Vagina (tissue), 2 donors: ENCODE data around the gene CMIP. TPM values are rescaled to one million over a fixed set of nuclear protein-coding genes. Genes with fewer than 3 reads are reported as not detected.

Experiments
- DNase-seq, 2 donors: peaks; one replicate each; pipeline ENCODE4 v3.0.0-alpha.2; 2017; ENCODE audit errors: extremely low spot score in 2 of 2
- H3K27ac ChIP-seq: fragments of 200-600 bp; sonication (generic); one replicate; pipeline ENCODE4 v1.5.1; 2019
- H3K27me3 ChIP-seq: fragments of 200-600 bp; sonication (generic); one replicate; pipeline ENCODE4 v1.5.1; 2019
- H3K36me3 ChIP-seq, 2 donors: fragments of 200-600 bp; sonication (generic); one replicate each; pipeline ENCODE4 v1.5.1; 2017 to 2019
- H3K4me1 ChIP-seq: fragments of 200-600 bp; sonication (generic); one replicate; pipeline ENCODE4 v1.5.1; 2019
- H3K4me3 ChIP-seq, 2 donors: fragments of 200-600 bp; sonication (generic); 1 replicate in 1 of 2; 2 replicates in 1 of 2; pipeline ENCODE4 v1.5.1; 2016 to 2019
- H3K9me3 ChIP-seq: fragments of 200-600 bp; sonication (generic); one replicate; pipeline ENCODE4 v1.5.1; 2019
- POLR2A ChIP-seq, 2 donors: fragments of 450-650 bp; IDR thresholded peaks; one replicate each; pipeline ENCODE4 v1.6.1; 2017; ENCODE audit warnings: antibody characterized with exemption in 2 of 2, mild to moderate bottlenecking in 2 of 2, moderate library complexity in 2 of 2
- POLR2AphosphoS5 ChIP-seq, 2 donors: sonication (generic); formaldehyde crosslinking; IDR thresholded peaks; one replicate each; pipeline ENCODE4 v1.9.0; 2017; ENCODE audit warnings: antibody characterized with exemption in 2 of 2, mild to moderate bottlenecking in 2 of 2, low read depth in 1 of 2; ENCODE audit not compliant: insufficient read depth in 1 of 2
- intact Hi-C: fragments of 100-400 bp; cut with DNase I; formaldehyde crosslinking; loops from one replicate; pipeline ENCODE4 v1.15.1; 2023
- total RNA-seq: library from RNA; depleted of rRNA; stranded (reverse); fragments of >200 nt; gene quantifications from one replicate; pipeline ENCODE4 v1.2.3, GENCODE V29; 2016
- TF ChIP-seq, protein P1 (sequence below), 3 experiments: fragments of 450-650 bp in 2 of 3; fragments of 200-600 bp in 1 of 3; sonication (generic) in 1 of 3; IDR thresholded peaks; one replicate each; pipeline ENCODE4 v1.5.1; 2017 to 2019; ENCODE audit warnings: antibody characterized with exemption in 3 of 3, mild to moderate bottlenecking in 2 of 3, moderate library complexity in 2 of 3

The CMIP gene
- total RNA-seq, 1 donor from 2014 or later, result 66.3 TPM

DNA sequence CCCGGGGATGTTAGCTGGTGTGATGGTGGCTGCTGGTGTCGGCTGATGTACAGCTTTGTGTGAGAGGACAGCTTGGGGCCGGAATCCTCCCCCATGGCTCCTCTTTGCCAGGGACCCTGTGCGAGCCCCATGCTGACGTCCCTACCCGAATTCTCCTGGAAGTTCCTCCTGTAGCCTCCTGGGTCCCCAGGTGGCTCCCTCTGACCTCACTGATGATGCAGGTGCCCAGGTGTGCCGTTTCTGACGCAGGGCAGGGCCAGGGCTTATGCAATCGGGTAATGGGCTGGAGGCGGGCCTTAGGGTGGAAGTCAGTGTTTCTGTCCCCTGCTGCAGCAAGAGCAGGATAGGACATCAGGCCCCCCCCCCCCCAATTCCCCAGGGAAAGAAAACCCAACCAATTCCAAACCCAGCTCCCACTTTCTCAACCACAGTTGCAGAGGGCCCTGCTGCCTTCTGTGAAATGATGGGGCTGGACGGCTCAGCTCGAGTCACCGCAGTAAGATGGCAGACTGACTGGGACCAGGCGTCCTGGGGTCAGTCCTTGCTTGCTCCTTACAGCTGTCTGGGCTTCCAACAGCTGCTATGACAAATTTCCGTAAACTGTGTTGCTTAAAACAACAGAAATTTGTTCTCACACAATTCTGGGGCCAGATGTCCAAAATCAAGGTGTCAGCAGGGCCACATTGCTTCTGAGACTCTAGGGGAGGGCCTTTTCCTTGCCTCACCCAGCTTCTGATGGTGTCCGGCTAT is 195.5 kb downstream of the CMIP start:
- H3K4me3 ChIP-seq, result no peak overlapping the region
- TF ChIP-seq POLR2A (IDR thresholded peaks at IDR 0.05) (no peak), POLR2AphosphoS5 (IDR thresholded peaks at IDR 0.05; ENCODE audit: insufficient read depth in 1 of 2, low read depth in 1 of 2) (no peak)
- intact Hi-C loops, result no loop called here
- H3K27ac ChIP-seq, result no peak overlapping the region
- H3K27me3 ChIP-seq, result no peaks in the 10 kb centered on the region
- H3K4me1 ChIP-seq, result peaks cover 34% of the 10 kb centered on the region
- no peaks in the 10 kb centered on the region for H3K9me3 ChIP-seq
- no peaks in the 10 kb centered on the region for H3K36me3 ChIP-seq
- no peak for DNase-seq

DNA sequence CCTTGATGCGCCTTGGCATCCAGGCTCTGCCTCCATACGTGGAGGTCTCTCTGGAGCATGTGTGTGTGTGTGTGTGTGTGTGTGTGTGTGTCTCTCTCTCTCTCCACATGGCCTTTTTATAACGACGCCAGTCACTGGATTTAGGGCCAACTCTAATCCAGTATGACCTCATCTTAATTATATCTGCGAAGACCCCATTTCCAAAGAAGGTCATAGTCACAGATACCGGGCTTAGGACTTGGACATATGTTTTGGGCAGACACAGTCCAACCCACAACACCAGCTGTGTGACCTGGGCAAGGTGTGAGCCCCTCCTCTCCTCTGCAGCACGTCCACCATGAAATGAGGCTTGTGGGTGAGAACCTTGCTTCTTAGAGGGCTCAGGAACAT is 196.1 kb downstream of the CMIP start:
- Histone ChIP-seq H3K27me3 (no peaks in the 10 kb centered on the region), H3K4me3 (no peak overlapping the region), H3K9me3 (no peaks in the 10 kb centered on the region), H3K4me1 (peaks cover 38% of the 10 kb centered on the region), H3K36me3 (no peaks in the 10 kb centered on the region), H3K27ac (no peak overlapping the region)
- TF ChIP-seq, protein P1, sequence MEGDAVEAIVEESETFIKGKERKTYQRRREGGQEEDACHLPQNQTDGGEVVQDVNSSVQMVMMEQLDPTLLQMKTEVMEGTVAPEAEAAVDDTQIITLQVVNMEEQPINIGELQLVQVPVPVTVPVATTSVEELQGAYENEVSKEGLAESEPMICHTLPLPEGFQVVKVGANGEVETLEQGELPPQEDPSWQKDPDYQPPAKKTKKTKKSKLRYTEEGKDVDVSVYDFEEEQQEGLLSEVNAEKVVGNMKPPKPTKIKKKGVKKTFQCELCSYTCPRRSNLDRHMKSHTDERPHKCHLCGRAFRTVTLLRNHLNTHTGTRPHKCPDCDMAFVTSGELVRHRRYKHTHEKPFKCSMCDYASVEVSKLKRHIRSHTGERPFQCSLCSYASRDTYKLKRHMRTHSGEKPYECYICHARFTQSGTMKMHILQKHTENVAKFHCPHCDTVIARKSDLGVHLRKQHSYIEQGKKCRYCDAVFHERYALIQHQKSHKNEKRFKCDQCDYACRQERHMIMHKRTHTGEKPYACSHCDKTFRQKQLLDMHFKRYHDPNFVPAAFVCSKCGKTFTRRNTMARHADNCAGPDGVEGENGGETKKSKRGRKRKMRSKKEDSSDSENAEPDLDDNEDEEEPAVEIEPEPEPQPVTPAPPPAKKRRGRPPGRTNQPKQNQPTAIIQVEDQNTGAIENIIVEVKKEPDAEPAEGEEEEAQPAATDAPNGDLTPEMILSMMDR (IDR thresholded peaks at IDR 0.05), result no peak
- TF ChIP-seq POLR2AphosphoS5 (IDR thresholded peaks at IDR 0.05; ENCODE audit: insufficient read depth in 1 of 2, low read depth in 1 of 2) (no peak), POLR2A (IDR thresholded peaks at IDR 0.05) (no peak)
- intact Hi-C loops, result no loop called here
- no peak for DNase-seq

DNA sequence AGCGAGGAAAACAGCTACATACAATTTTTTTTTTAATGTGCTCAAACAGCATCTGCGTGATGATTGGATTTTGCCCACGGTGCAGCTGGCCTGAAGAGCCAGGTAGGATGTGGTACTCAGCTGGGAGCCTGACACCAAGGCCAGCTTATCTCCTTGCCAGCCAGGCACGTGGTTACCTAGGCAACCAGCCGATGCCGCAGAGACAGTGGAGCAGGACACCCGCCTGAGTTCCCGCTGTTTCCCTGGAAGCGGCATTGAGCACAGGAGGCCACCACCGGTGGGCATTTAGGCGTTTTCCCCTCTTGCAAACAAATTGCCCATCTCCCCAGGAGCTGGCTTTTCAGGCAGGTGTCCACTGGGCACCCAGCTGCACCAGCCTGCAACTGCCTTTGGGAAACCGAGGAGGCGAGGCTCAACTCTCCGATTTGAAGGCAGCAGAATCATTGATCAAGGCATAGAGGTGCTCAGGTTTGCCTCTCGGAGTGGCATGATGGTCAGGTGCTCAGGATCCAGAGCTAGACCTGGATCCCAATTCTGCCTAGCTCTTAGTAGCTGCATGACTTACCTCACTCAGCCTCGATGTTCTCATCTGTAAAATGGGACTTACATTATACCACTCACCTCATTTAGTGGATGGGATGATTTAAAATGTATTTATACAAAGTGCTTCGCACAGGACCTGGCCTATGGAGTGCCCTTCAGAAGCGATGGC is 196.9 kb downstream of the CMIP start:
- DNase-seq, result no peak
- Histone ChIP-seq H3K27me3 (no peaks in the 10 kb centered on the region), H3K9me3 (no peaks in the 10 kb centered on the region), H3K4me3 (no peak overlapping the region), H3K4me1 (peaks cover 42% of the 10 kb centered on the region), H3K36me3 (no peaks in the 10 kb centered on the region), H3K27ac (no peak overlapping the region)
- TF ChIP-seq POLR2AphosphoS5 (IDR thresholded peaks at IDR 0.05; ENCODE audit: insufficient read depth in 1 of 2, low read depth in 1 of 2) (no peak), POLR2A (IDR thresholded peaks at IDR 0.05) (no peak)
- TF ChIP-seq, protein P1 (IDR thresholded peaks at IDR 0.05), result no peak
- intact Hi-C loops, result no loop called here

DNA sequence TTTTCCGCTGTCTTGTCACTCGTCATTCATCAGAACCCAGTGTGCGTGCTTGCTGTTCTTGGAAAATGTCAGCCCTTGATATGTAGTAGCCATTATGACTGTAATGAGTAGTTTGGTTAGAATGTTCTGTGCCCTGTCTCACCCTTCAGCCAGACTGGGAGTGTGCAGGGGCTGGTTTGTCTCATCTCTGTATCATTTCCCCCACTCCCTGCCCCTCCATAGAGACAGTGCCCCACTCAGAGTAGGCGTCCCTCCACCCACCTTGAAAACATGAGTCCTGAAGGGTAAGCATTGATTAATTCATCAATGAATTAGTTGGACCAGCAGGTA is 197.5 kb downstream of the CMIP start:
- Histone ChIP-seq H3K27me3 (no peaks in the 10 kb centered on the region), H3K4me1 (peaks cover 42% of the 10 kb centered on the region), H3K4me3 (no peak overlapping the region), H3K27ac (no peak overlapping the region), H3K9me3 (no peaks in the 10 kb centered on the region), H3K36me3 (no peaks in the 10 kb centered on the region)
- TF ChIP-seq POLR2A (IDR thresholded peaks at IDR 0.05) (no peak), POLR2AphosphoS5 (IDR thresholded peaks at IDR 0.05; ENCODE audit: insufficient read depth in 1 of 2, low read depth in 1 of 2) (no peak)
- TF ChIP-seq, protein P1 (IDR thresholded peaks at IDR 0.05), result no peak
- intact Hi-C loops, result no loop called here
- no peak for DNase-seq

DNA sequence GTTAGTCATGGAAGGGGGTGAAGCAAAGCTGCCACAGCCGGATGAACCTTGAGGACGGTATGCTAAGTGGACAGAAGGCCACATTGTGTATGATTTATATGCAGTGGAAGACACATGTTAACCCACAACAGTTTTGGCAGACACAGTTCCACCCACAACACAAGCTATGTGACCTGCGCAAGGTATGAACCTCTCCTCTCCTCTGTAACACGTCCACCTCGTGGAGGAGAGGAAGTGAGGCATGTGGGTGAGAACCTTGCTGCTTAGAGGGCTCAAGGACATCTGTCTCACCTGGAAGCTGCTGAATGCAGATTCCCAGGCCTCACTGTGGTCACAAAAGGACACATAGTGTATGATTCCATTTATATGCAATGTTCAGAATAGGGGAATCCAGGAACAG is 198.3 kb downstream of the CMIP start:
- intact Hi-C loops, result no loop called here
- Histone ChIP-seq H3K36me3 (no peaks in the 10 kb centered on the region), H3K9me3 (no peaks in the 10 kb centered on the region), H3K4me3 (no peak overlapping the region), H3K27ac (no peak overlapping the region), H3K4me1 (peaks cover 41% of the 10 kb centered on the region), H3K27me3 (no peaks in the 10 kb centered on the region)
- TF ChIP-seq, protein P1 (IDR thresholded peaks at IDR 0.05), result no peak
- TF ChIP-seq POLR2A (IDR thresholded peaks at IDR 0.05) (no peak), POLR2AphosphoS5 (IDR thresholded peaks at IDR 0.05; ENCODE audit: insufficient read depth in 1 of 2, low read depth in 1 of 2) (no peak)
- no peak for DNase-seq
